HepG2 (cell line): ENCODE measurements around the gene BLCAP. TPM values are rescaled to one million over a fixed set of nuclear protein-coding genes. Genes with fewer than 3 reads are reported as not detected.

Experiments
- FOSL2 ChIP-seq: sonication (generic); formaldehyde crosslinking; IDR thresholded peaks from 2 replicates; pipeline ENCODE4 v1.4.0; 2020; ENCODE audit warnings: missing genetic modification reagents
- HNF1A ChIP-seq, 2 experiments: sonication (generic) in 1 of 2; formaldehyde crosslinking in 1 of 2; IDR thresholded peaks; 2 replicates each; pipeline versions ENCODE4 v1.4.0 to v1.6.1; 2016 to 2020; ENCODE audit warnings: borderline replicate concordance in 1 of 2, low read depth in 1 of 2, mild to moderate bottlenecking in 1 of 2, missing genetic modification reagents in 1 of 2
- HNF4A ChIP-seq: sonication (generic); formaldehyde crosslinking; IDR thresholded peaks from 2 replicates; pipeline ENCODE4 v1.4.0; 2020; ENCODE audit warnings: missing genetic modification reagents
- MTF1 ChIP-seq: sonication (generic); formaldehyde crosslinking; IDR thresholded peaks from 2 replicates; pipeline ENCODE4 v1.5.0; 2020; ENCODE audit warnings: missing genetic modification reagents
- PHF20 ChIP-seq: sonication (generic); formaldehyde crosslinking; IDR thresholded peaks from 2 replicates; pipeline ENCODE4 v1.5.0; 2020; ENCODE audit warnings: mild to moderate bottlenecking, missing genetic modification reagents
- PHF21A ChIP-seq: sonication (generic); formaldehyde crosslinking; IDR thresholded peaks from 2 replicates; pipeline ENCODE4 v1.5.0; 2020; ENCODE audit warnings: mild to moderate bottlenecking, missing genetic modification reagents
- RFX5 ChIP-seq: IDR thresholded peaks from 2 replicates; pipeline ENCODE4 v1.6.1; 2011; ENCODE audit warnings: low read depth, low read length, improper control_type of control experiment
- SIX1 ChIP-seq: sonication (generic); formaldehyde crosslinking; IDR thresholded peaks from 2 replicates; pipeline ENCODE4 v1.4.0; 2020; ENCODE audit warnings: missing genetic modification reagents, borderline replicate concordance
- SNAI1 ChIP-seq: sonication (generic); formaldehyde crosslinking; IDR thresholded peaks from 2 replicates; pipeline ENCODE4 v1.5.0; 2020; ENCODE audit warnings: mild to moderate bottlenecking, missing genetic modification reagents, borderline replicate concordance
- TEAD3 ChIP-seq: optimal IDR thresholded peaks from 2 replicates; pipeline ENCODE3; 2016; ENCODE audit warnings: borderline replicate concordance
- TIGD3 ChIP-seq: sonication (generic); formaldehyde crosslinking; IDR thresholded peaks from 2 replicates; pipeline ENCODE4 v1.5.1; 2020; ENCODE audit warnings: mild to moderate bottlenecking, missing genetic modification reagents, borderline replicate concordance
- TRIM24 ChIP-seq: sonication (generic); formaldehyde crosslinking; IDR thresholded peaks from 2 replicates; pipeline ENCODE4 v1.8.0; 2022; ENCODE audit warnings: mild to moderate bottlenecking, missing genetic modification reagents
- USF2 ChIP-seq, 2 experiments: sonication (generic) in 1 of 2; formaldehyde crosslinking in 1 of 2; IDR thresholded peaks; 2 replicates each; pipeline versions ENCODE4 v1.5.1 to v1.6.1; 2011 to 2020; ENCODE audit warnings: borderline replicate concordance in 1 of 2, low read depth in 1 of 2, low read length in 1 of 2, mild to moderate bottlenecking in 1 of 2, missing genetic modification reagents in 1 of 2, moderate library complexity in 1 of 2
- ZBTB21 ChIP-seq: sonication (generic); formaldehyde crosslinking; IDR thresholded peaks from 2 replicates; pipeline ENCODE4 v1.4.0; 2020; ENCODE audit warnings: missing genetic modification reagents
- ZC3H13 ChIP-seq: sonication (generic); formaldehyde crosslinking; IDR thresholded peaks from 2 replicates; pipeline ENCODE4 v1.8.1; 2023; ENCODE audit warnings: mild to moderate bottlenecking, missing genetic modification reagents, moderate library complexity
- ZMYM3 ChIP-seq: sonication (generic); formaldehyde crosslinking; IDR thresholded peaks from 2 replicates; pipeline ENCODE4 v1.5.1; 2020; ENCODE audit warnings: mild to moderate bottlenecking, missing genetic modification reagents
- ZNF33A ChIP-seq: sonication (generic); formaldehyde crosslinking; IDR thresholded peaks from 2 replicates; pipeline ENCODE4 v1.5.1; 2020; ENCODE audit warnings: missing genetic modification reagents, mild to moderate bottlenecking, moderate library complexity, borderline replicate concordance
- ZNF414 ChIP-seq: sonication (generic); formaldehyde crosslinking; IDR thresholded peaks from 2 replicates; pipeline ENCODE4 v1.5.0; 2020; ENCODE audit warnings: missing genetic modification reagents
- ZNF614 ChIP-seq: IDR thresholded peaks from 2 replicates; pipeline ENCODE4 v1.6.1; 2018; ENCODE audit warnings: missing biosample characterization, missing genetic modification reagents, inconsistent platforms, borderline replicate concordance
- ZSCAN29 ChIP-seq: sonication (generic); formaldehyde crosslinking; conservative IDR thresholded peaks from 2 replicates; pipeline ENCODE4 v1.4.0; 2020; ENCODE audit warnings: mild to moderate bottlenecking, missing genetic modification reagents
- polyA plus RNA-seq, 8 experiments: library from polyadenylated mRNA; depleted of rRNA in 3 of 8; stranded (reverse) in 7 of 8; unstranded in 1 of 8; fragments of >200 nt; fragmentation: Illumina TruSeq in 4 of 8; extraction: Trizol in 4 of 8; gene quantifications; 2 replicates each; pipeline versions ENCODE4 v1.2.1 to v1.2.3, GENCODE V29; 2011 to 2016; ENCODE audit warnings: low read depth in 4 of 8, missing spikeins in 1 of 8, mixed read lengths in 1 of 8; ENCODE audit not compliant: insufficient read depth in 1 of 8
- total RNA-seq, 5 experiments: library from RNA; depleted of rRNA; stranded (reverse); fragments of >200 nt; fragmentation: Illumina TruSeq; extraction: Trizol; gene quantifications; 2 replicates each; pipeline ENCODE4 v1.2.3, GENCODE V29; 2016; ENCODE audit warnings: low read depth in 1 of 5

BLCAP gene
- total and polyA plus RNA-seq, 2 of the 13 experiments (the other 11 are each of a cell fraction or from before 2014, with no cell fraction given), result 52.4 to 86.8 TPM

- TF ChIP-seq HNF1A (IDR thresholded peaks at IDR 0.05; ENCODE audit: low read depth) (0 out of 2 replicates have a peak, but pooled peaks have one; percentile 15), HNF1A (CRISPR knock-in tag; IDR thresholded peaks at IDR 0.05; ENCODE audit: borderline replicate concordance) (peak; percentile 60), SIX1 (no peak; the same call in 1 of the 2 replicates), SNAI1 (CRISPR knock-in tag) (no peak), ZMYM3 (CRISPR knock-in tag) (peak; percentile 79), PHF21A (CRISPR knock-in tag) (peak; percentile 95), ZSCAN29 (CRISPR knock-in tag) (peak; percentile 99), ZBTB21 (CRISPR knock-in tag) (peak; percentile 62; the same call in 1 of the 2 replicates), ZNF614 (CRISPR knock-in tag) (peak; percentile 95), FOSL2 (CRISPR knock-in tag) (no peak; the same call in 1 of the 2 replicates), TRIM24 (CRISPR knock-in tag) (no peak), ZNF414 (CRISPR knock-in tag) (no peak; the same call in 1 of the 2 replicates), PHF20 (CRISPR knock-in tag) (peak; percentile 78), ZC3H13 (peak; percentile 88; the same call in 1 of the 2 replicates), ZNF33A (CRISPR knock-in tag) (peak; percentile 99), TEAD3 (CRISPR knock-in tag) (peak; percentile 77), MTF1 (no peak), HNF4A (CRISPR knock-in tag) (peak; percentile 96), USF2 (IDR thresholded peaks at IDR 0.05; ENCODE audit: low read depth, low read length) (no peak), USF2 (CRISPR knock-in tag; IDR thresholded peaks at IDR 0.05; ENCODE audit: borderline replicate concordance) (no peak), RFX5 (no peak), TIGD3 (peak; percentile 97; the same call in 1 of the 2 replicates)
These were observed at the start of gene BLCAP (continued) for GRCh38 chr20:37527638-37528445.
